Gastrocnemius medialis (tissue), 4 donors: ENCODE data around the gene RPS6KA1.

Experiments used
- POLR2A ChIP-seq, 2 donors: fragments of 450-650 bp; IDR thresholded peaks; one replicate each; pipeline ENCODE4 v1.6.1; 2017; ENCODE audit warnings: antibody characterized with exemption in 2 of 2, mild to moderate bottlenecking in 2 of 2, moderate library complexity in 2 of 2
- TF ChIP-seq, protein P1 (sequence below), 5 experiments: fragments of 450-650 bp in 3 of 5; fragments of 200-600 bp in 2 of 5; sonication (generic) in 2 of 5; IDR thresholded peaks in 4 of 5; conservative IDR thresholded peaks in 1 of 5; 1 replicate in 4 of 5; 2 replicates in 1 of 5; pipeline ENCODE4 v1.5.1; 2016 to 2019; ENCODE audit warnings: antibody characterized with exemption in 5 of 5, mild to moderate bottlenecking in 3 of 5, moderate library complexity in 3 of 5

DNA sequence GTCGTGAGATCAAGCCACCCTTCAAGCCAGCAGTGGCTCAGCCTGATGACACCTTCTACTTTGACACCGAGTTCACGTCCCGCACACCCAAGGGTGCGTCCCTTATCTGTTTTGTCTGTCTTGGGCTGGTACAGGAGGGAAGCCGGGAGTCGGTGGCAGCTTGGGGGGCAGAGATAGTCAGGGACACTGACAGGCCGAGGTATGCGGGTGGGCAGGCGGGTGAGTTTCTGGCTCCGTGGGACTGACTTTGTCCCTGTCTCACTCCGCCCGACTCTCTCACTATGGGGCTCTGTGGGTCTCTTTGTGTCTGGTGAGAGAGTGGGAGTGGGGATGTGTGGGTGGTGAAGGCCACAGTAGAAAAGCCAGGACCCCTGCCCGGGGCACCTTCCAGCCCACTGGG is 27.4 kb downstream of the RPS6KA1 start:
- TF ChIP-seq, protein P1, sequence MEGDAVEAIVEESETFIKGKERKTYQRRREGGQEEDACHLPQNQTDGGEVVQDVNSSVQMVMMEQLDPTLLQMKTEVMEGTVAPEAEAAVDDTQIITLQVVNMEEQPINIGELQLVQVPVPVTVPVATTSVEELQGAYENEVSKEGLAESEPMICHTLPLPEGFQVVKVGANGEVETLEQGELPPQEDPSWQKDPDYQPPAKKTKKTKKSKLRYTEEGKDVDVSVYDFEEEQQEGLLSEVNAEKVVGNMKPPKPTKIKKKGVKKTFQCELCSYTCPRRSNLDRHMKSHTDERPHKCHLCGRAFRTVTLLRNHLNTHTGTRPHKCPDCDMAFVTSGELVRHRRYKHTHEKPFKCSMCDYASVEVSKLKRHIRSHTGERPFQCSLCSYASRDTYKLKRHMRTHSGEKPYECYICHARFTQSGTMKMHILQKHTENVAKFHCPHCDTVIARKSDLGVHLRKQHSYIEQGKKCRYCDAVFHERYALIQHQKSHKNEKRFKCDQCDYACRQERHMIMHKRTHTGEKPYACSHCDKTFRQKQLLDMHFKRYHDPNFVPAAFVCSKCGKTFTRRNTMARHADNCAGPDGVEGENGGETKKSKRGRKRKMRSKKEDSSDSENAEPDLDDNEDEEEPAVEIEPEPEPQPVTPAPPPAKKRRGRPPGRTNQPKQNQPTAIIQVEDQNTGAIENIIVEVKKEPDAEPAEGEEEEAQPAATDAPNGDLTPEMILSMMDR (IDR thresholded peaks at IDR 0.05 in 4 of 5, conservative IDR thresholded peaks at IDR 0.05 in 1 of 5), result no peak
- TF ChIP-seq POLR2A (IDR thresholded peaks at IDR 0.05), result no peak
